Stimulated activated CD8-positive, alpha-beta memory T cell treated with anti-CD3 and anti-CD28 coated beads, Interleukin-4, amount 100 ng/mL, for 4 hours (primary cell): ENCODE results near the gene CACNG7.

ENCODE experiments used
- DNase-seq, 2 donors: peaks; one replicate each; pipeline ENCODE4 v3.0.0-alpha.2; 2020; ENCODE audit warnings: low read depth in 2 of 2, low spot score in 1 of 2

Gene CACNG7

GRCh38 chr19:53982001-53982451 lies 72.9 kb downstream of the CACNG7 start:
- no peak for DNase-seq

GRCh38 chr19:53982611-53983010 lies 73.5 kb downstream of the CACNG7 start:
- DNase-seq = no peak

- no peak for DNase-seq
Measured at GRCh38 chr19:53983457-53984289, 74.6 kb downstream of the CACNG7 start.

GRCh38 chr19:53985863-53986262 lies 76.8 kb downstream of the CACNG7 start:
- no peak for DNase-seq

GRCh38 chr19:53988981-53989380 lies 79.9 kb downstream of the CACNG7 start:
- DNase-seq = no peak

GRCh38 chr19:53989600-53990533 lies 80.8 kb downstream of the CACNG7 start:
- DNase-seq = no peak

GRCh38 chr19:53991224-53992113 lies 82.4 kb downstream of the CACNG7 start, which contains the start of gene CACNG6:
Gene CACNG6 (plus strand): TSS chr19:53991637. CDS start chr19:53992878, 1,241 bp downstream.
- no peak for DNase-seq

GRCh38 chr19:53992211-53992610 lies 83.1 kb downstream of the CACNG7 start:
- DNase-seq = no peak

GRCh38 chr19:53992815-53993214 lies 83.7 kb downstream of the CACNG7 start:
- DNase-seq = no peak

- DNase-seq = no peak
Measured at GRCh38 chr19:53993448-53993847, 84.4 kb downstream of the CACNG7 start.
